ENCODE measurements around the gene SLC38A6. TPM values are rescaled to one million over a fixed set of nuclear protein-coding genes. Genes with fewer than 3 reads are reported as not detected.

SLC38A6 gene
- total and polyA plus RNA-seq, 9 of the 15 experiments (the other 6 are each of a cell fraction or from before 2014, with no cell fraction given), result 9.8 to 40.3 (median 17.6) TPM

DNA sequence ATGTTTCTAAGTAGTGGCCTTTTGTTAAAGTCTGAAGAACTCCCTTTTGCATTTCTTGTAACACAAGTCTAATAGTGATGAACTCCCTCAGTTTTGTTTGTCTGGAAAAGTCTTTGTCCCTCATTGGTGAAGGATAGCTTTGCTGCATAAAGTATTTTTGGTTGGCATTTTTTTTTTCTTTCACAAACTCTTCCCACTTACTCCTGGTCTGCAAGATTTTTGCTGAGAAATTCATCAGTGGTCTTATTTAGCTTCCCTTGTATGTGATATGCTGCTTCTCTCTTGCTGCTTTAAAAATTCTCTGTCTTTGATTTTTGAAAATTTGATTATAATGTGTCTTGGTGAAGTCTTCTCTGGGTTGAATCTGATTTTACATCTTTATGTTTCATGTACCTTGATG, 22.9 kb upstream of the SLC38A6 start:
- Histone ChIP-seq H4K20me1 (replicated peaks; ENCODE audit: control insufficient read depth, insufficient read depth, low read length) (no peaks in the 10 kb centered on the region), H2AFZ (ENCODE audit: low read depth, low read length) (no peak overlapping the region), H3K36me3 (ENCODE audit: control insufficient read depth, insufficient read depth, low read length) (no peaks in the 10 kb centered on the region), H3K9me3 (replicated peaks; ENCODE audit: control insufficient read depth, insufficient read depth, low read depth, low read length) (no peaks in the 10 kb centered on the region), H3K4me2 (ENCODE audit: insufficient read depth, low read length) (no peak overlapping the region), H3K9me1 (ENCODE audit: control insufficient read depth, insufficient read depth, low read length) (no peaks in the 10 kb centered on the region), H3K4me1 (replicated peaks in 1 of 2; ENCODE audit: control insufficient read depth in 2 of 2, insufficient read depth in 2 of 2, low read length in 2 of 2) (peaks cover 0 to 4% of the 10 kb centered on the region in 2 experiments; a peak in 1 of 5 replicates), H3K79me2 (ENCODE audit: control insufficient read depth, insufficient read depth, low read length) (no peaks in the 10 kb centered on the region), H3K9ac (ENCODE audit: insufficient read depth in 1 of 2, low read depth in 2 of 2, low read length in 2 of 2) (no peak overlapping the region), H3K4me3 (no peak overlapping the region), H3K27ac (ENCODE audit: extremely low read depth, low read depth, low read length) (no peak overlapping the region), H3K27me3 (ENCODE audit: control insufficient read depth in 2 of 2, insufficient read depth in 2 of 2, low read length in 2 of 2) (no peaks in the 10 kb centered on the region)
- CTCF ChIA-PET (ENCODE audit: low intra/inter-chr PET ratio), result no interaction called here
- in situ Hi-C loops (cut with MboI) (no loop called here), intact Hi-C loops (cut with micrococcal nuclease) (no loop called here)
- BruUV-seq (replicated peaks), result no TSS peak
- FAIRE-seq (no peak), DNase-seq (ENCODE audit: extremely low read depth in 1 of 4, low spot score in 3 of 4) (no peak), ATAC-seq (no peak)
- POLR2A ChIA-PET, result interaction anchor here (1.2 kb wide), 1 partner anchor 15 kb away, joined by 3 read pairs; no protein-coding TSS in a partner anchor
- 0 out of 3 replicates have a peak, but pooled peaks of 1 of the 2 experiments have one; percentile 68 for TF ChIP-seq CBX3 (IDR thresholded peaks at IDR 0.05; ENCODE audit: borderline replicate concordance in 1 of 2, low read length in 2 of 2)
- TF ChIP-seq FOSL1 (tag; conservative IDR thresholded peaks at IDR 0.05), result no peak
- no peak for TF ChIP-seq NR2F6 (CRISPR knock-in tag; IDR thresholded peaks at IDR 0.05)
- TF ChIP-seq, protein P1, sequence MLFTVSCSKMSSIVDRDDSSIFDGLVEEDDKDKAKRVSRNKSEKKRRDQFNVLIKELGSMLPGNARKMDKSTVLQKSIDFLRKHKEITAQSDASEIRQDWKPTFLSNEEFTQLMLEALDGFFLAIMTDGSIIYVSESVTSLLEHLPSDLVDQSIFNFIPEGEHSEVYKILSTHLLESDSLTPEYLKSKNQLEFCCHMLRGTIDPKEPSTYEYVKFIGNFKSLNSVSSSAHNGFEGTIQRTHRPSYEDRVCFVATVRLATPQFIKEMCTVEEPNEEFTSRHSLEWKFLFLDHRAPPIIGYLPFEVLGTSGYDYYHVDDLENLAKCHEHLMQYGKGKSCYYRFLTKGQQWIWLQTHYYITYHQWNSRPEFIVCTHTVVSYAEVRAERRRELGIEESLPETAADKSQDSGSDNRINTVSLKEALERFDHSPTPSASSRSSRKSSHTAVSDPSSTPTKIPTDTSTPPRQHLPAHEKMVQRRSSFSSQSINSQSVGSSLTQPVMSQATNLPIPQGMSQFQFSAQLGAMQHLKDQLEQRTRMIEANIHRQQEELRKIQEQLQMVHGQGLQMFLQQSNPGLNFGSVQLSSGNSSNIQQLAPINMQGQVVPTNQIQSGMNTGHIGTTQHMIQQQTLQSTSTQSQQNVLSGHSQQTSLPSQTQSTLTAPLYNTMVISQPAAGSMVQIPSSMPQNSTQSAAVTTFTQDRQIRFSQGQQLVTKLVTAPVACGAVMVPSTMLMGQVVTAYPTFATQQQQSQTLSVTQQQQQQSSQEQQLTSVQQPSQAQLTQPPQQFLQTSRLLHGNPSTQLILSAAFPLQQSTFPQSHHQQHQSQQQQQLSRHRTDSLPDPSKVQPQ (CRISPR knock-in tag; IDR thresholded peaks at IDR 0.05; ENCODE audit: borderline replicate concordance), result no peak
- TF ChIP-seq NFIC (IDR thresholded peaks at IDR 0.05), result no peak
- no peak for TF ChIP-seq SRF (CRISPR knock-in tag; IDR thresholded peaks at IDR 0.05)
- TF ChIP-seq ZNF354B (CRISPR knock-in tag; IDR thresholded peaks at IDR 0.05), result no peak
- no peak for TF ChIP-seq EP300 (IDR thresholded peaks at IDR 0.05; ENCODE audit: low read length)
- TF ChIP-seq MAFK (IDR thresholded peaks at IDR 0.05; ENCODE audit: low read length), result no peak

Data from K562 (cell line).